Endothelial cell of umbilical vein (primary cell): ENCODE measurements around the gene CR2. TPM values are rescaled to one million over a fixed set of nuclear protein-coding genes. Genes with fewer than 3 reads are reported as not detected.

Experiments used
- BruUV-seq: library from RNA; stranded (reverse); fragments of 400-500 nt; replicated peaks from 2 replicates; lab custom pipeline; 2021; lab: Mats Ljungman, UMichigan
- CTCF ChIA-PET: fragments of 300-600, 350-600 bp; sonication (Branson Sonifier 250); formaldehyde crosslinking; loops from one replicate; lab custom pipeline; 2021; ENCODE audit warnings: antibody characterized with exemption, inconsistent platforms; lab: Charles Lee
- POLR2A ChIA-PET: fragments of 300-600, 350-600 bp; sonication (Branson Sonifier 250); formaldehyde crosslinking; loops from one replicate; lab custom pipeline; 2021; ENCODE audit warnings: antibody characterized with exemption, inconsistent platforms; lab: Charles Lee
- DNase-seq: peaks from one replicate; pipeline ENCODE4 v3.0.0-alpha.2; 2011; ENCODE audit warnings: low read depth, low spot score
- FAIRE-seq: peaks from 2 replicates; lab custom pipeline; 2011; peaks lifted over from hg19 to GRCh38; lab: Jason Lieb, UNC
- H2AFZ ChIP-seq: 2 replicates; pipeline ENCODE4 v1.6.0; 2012; ENCODE audit warnings: low read depth, low read length, control low read depth, inconsistent platforms
- H3K27ac ChIP-seq: 2 replicates; pipeline ENCODE4 v1.5.1; 2011; ENCODE audit warnings: low read depth, mild to moderate bottlenecking, control low read depth, low read length, moderate library complexity; ENCODE audit not compliant: insufficient read depth
- H3K27me3 ChIP-seq, 2 experiments: 2 replicates each; pipeline versions ENCODE4 v1.6.0 to v1.6.1; 2011; ENCODE audit warnings: low read length in 2 of 2, mixed read lengths in 1 of 2; ENCODE audit not compliant: control insufficient read depth in 2 of 2, insufficient read depth in 2 of 2
- H3K36me3 ChIP-seq, 2 experiments: 2 replicates in 1 of 2; 3 replicates in 1 of 2; pipeline ENCODE4 v1.5.1; 2011; ENCODE audit warnings: low read length in 2 of 2, mild to moderate bottlenecking in 1 of 2, moderate library complexity in 1 of 2; ENCODE audit not compliant: control insufficient read depth in 2 of 2, insufficient read depth in 2 of 2; ENCODE audit errors: extremely low read depth in 1 of 2
- H3K4me1 ChIP-seq: 3 replicates; pipeline ENCODE4 v1.5.1; 2011; ENCODE audit warnings: mild to moderate bottlenecking, low read length; ENCODE audit not compliant: control insufficient read depth, insufficient read depth; ENCODE audit errors: extremely low read depth
- H3K4me2 ChIP-seq: 2 replicates; pipeline ENCODE4 v1.6.1; 2011; ENCODE audit warnings: low read length, control low read depth, mixed read lengths; ENCODE audit not compliant: insufficient read depth
- H3K4me3 ChIP-seq, 3 experiments: fragments of 200-600 bp in 1 of 3; sonication (generic), shearing (Covaris generic) in 1 of 3; replicated peaks in 1 of 3; 2 replicates each; pipeline ENCODE4 v1.5.1; 2011 to 2016; ENCODE audit warnings: control low read depth in 3 of 3, low read length in 3 of 3, mild to moderate bottlenecking in 2 of 3, inconsistent platforms in 1 of 3, low read depth in 1 of 3, moderate library complexity in 1 of 3; ENCODE audit not compliant: insufficient read depth in 1 of 3
- H3K79me2 ChIP-seq: 2 replicates; pipeline ENCODE4 v1.6.0; 2012; ENCODE audit warnings: low read length, inconsistent platforms; ENCODE audit not compliant: control insufficient read depth, insufficient read depth
- H3K9ac ChIP-seq: replicated peaks from 2 replicates; pipeline ENCODE3; 2011; ENCODE audit warnings: low read length, control low read depth; ENCODE audit not compliant: insufficient read depth; ENCODE audit errors: extremely low read depth
- H3K9me1 ChIP-seq: replicated peaks from 3 replicates; pipeline ENCODE4 v1.6.0; 2011; ENCODE audit warnings: mild to moderate bottlenecking, low read length; ENCODE audit not compliant: control insufficient read depth, insufficient read depth; ENCODE audit errors: extremely low read depth
- H3K9me3 ChIP-seq: replicated peaks from 2 replicates; pipeline ENCODE4 v1.5.1; 2012; ENCODE audit warnings: low read length, inconsistent platforms; ENCODE audit not compliant: control insufficient read depth, insufficient read depth
- H4K20me1 ChIP-seq: replicated peaks from 2 replicates; pipeline ENCODE3; 2011; ENCODE audit warnings: mild to moderate bottlenecking, low read length; ENCODE audit not compliant: control insufficient read depth, insufficient read depth; ENCODE audit errors: extremely low read depth
- CTCF ChIP-seq, 2 donors: IDR thresholded peaks; 1 replicate in 1 of 2; 2 replicates in 1 of 2; pipeline ENCODE4 v1.5.1; 2011; ENCODE audit warnings: low read length in 2 of 2, mild to moderate bottlenecking in 2 of 2, moderate library complexity in 2 of 2, control low read depth in 1 of 2, inconsistent platforms in 1 of 2, low read depth in 1 of 2; ENCODE audit not compliant: insufficient read depth in 1 of 2; ENCODE audit errors: extremely low read depth in 1 of 2
- EZH2 ChIP-seq: IDR thresholded peaks from 2 replicates; pipeline ENCODE4 v1.6.1; 2012; ENCODE audit warnings: borderline replicate concordance, low read depth, mild to moderate bottlenecking, moderate library complexity, low read length, inconsistent platforms; ENCODE audit not compliant: severe bottlenecking
- FOS ChIP-seq: IDR thresholded peaks from 2 replicates; pipeline ENCODE4 v1.6.1; 2011; ENCODE audit warnings: mild to moderate bottlenecking, low read length, moderate library complexity, borderline replicate concordance; ENCODE audit not compliant: insufficient read depth
- JUN ChIP-seq: IDR thresholded peaks from 2 replicates; pipeline ENCODE4 v1.6.1; 2011; ENCODE audit warnings: borderline replicate concordance, low read depth; ENCODE audit not compliant: insufficient read length, insufficient read depth
- MAX ChIP-seq: IDR thresholded peaks from 2 replicates; pipeline ENCODE4 v1.6.1; 2011; ENCODE audit not compliant: insufficient read depth, insufficient read length
- MYC ChIP-seq: IDR thresholded peaks from one replicate; pipeline ENCODE4 v1.6.1; 2011; ENCODE audit warnings: mild to moderate bottlenecking, low read depth, low read length
- POLR2A ChIP-seq: IDR thresholded peaks from 2 replicates; pipeline ENCODE4 v1.6.1; 2012; ENCODE audit warnings: low read depth, mild to moderate bottlenecking, control low read depth, low read length
- POLR2AphosphoS5 ChIP-seq: IDR thresholded peaks from 2 replicates; pipeline ENCODE4 v1.6.1; 2012; ENCODE audit warnings: low read depth, mild to moderate bottlenecking, control low read depth, low read length, moderate library complexity; ENCODE audit not compliant: insufficient read depth
- dilution Hi-C: fragments of 300-500 bp; cut with MboI; formaldehyde crosslinking; loops from one replicate; pipeline ENCODE4 v1.15.0; 2019; ENCODE audit warnings: low sequenced_read_pairs; ENCODE audit not compliant: extremely low pct_ligation_motif_present
- intact Hi-C: fragments of 100-400 bp; cut with micrococcal nuclease; formaldehyde crosslinking; loops from one replicate; pipeline ENCODE4 v1.10.0; 2022
- polyA plus RNA-seq, 4 experiments: library from polyadenylated mRNA; depleted of rRNA in 3 of 4; stranded (reverse) in 3 of 4; unstranded in 1 of 4; fragments of >200 nt; gene quantifications; 2 replicates each; pipeline versions ENCODE4 v1.2.1 to v1.2.3, GENCODE V29; 2011 to 2012; ENCODE audit warnings: missing spikeins in 1 of 4
- total RNA-seq: library from RNA; stranded (reverse); gene quantifications from 2 replicates; pipeline ENCODE4 v1.2.3, GENCODE V29; 2021

Gene CR2
- total and polyA plus RNA-seq, 2 donors (not counting 3 experiments of a cell fraction or from before 2014, with no cell fraction given) = not detected

- H3K4me2 ChIP-seq = no peak overlapping the region
- no peaks in the 10 kb centered on the region for H4K20me1 ChIP-seq
- no peak for FAIRE-seq
- no peaks in the 10 kb centered on the region for H3K9me1 ChIP-seq
- no TSS peak for BruUV-seq
- no peaks in the 10 kb centered on the region for H3K79me2 ChIP-seq
- POLR2A ChIA-PET = no interaction called here
- no peak overlapping the region for H2AFZ ChIP-seq
- no peaks in the 10 kb centered on the region for H3K36me3 ChIP-seq
- CTCF ChIA-PET = no interaction called here
- H3K4me3 ChIP-seq = no peak overlapping the region
- H3K9me3 ChIP-seq = no peaks in the 10 kb centered on the region
- dilution Hi-C loops (no loop called here), intact Hi-C loops (no loop called here)
- DNase-seq = no peak
- no peak overlapping the region for H3K27ac ChIP-seq
- H3K27me3 ChIP-seq = peaks cover 18 to 22% of the 10 kb centered on the region in 2 experiments
- no peak for TF ChIP-seq POLR2AphosphoS5
- TF ChIP-seq FOS = no peak
- TF ChIP-seq JUN = no peak
- no peak for TF ChIP-seq POLR2A
- no peak overlapping the region for H3K9ac ChIP-seq
- no peaks in the 10 kb centered on the region for H3K4me1 ChIP-seq
Measured at GRCh38 chr1:207504438-207504837, 50.3 kb downstream of the CR2 start.

GRCh38 chr1:207510444-207510843, 56.3 kb downstream of the CR2 start:
- Histone ChIP-seq H3K4me1 (no peaks in the 10 kb centered on the region), H3K27me3 (peaks cover 0 to 4% of the 10 kb centered on the region in 2 experiments), H4K20me1 (no peaks in the 10 kb centered on the region), H3K79me2 (no peaks in the 10 kb centered on the region), H3K4me2 (no peak overlapping the region), H3K9ac (no peak overlapping the region), H3K27ac (no peak overlapping the region), H2AFZ (no peak overlapping the region), H3K36me3 (no peaks in the 10 kb centered on the region), H3K9me1 (no peaks in the 10 kb centered on the region), H3K4me3 (no peak overlapping the region), H3K9me3 (no peaks in the 10 kb centered on the region)
- no TSS peak for BruUV-seq
- FAIRE-seq (no peak), DNase-seq (no peak)
- ChIA-PET CTCF (no interaction called here), POLR2A (no interaction called here)
- intact Hi-C loops = no loop called here
- dilution Hi-C loops = no loop called here
- TF ChIP-seq EZH2 (no peak), MYC (no peak), POLR2A (no peak), JUN (no peak), POLR2AphosphoS5 (no peak), MAX (no peak), CTCF (IDR thresholded peaks at IDR 0.05; ENCODE audit: extremely low read depth in 1 of 2, insufficient read depth in 1 of 2, low read depth in 1 of 2, low read length in 2 of 2) (no peak)
